Panc1 (cell line): ENCODE data around the gene MAML3. TPM values are rescaled to one million over a fixed set of nuclear protein-coding genes. Genes with fewer than 3 reads are reported as not detected.

Experiments
- ATAC-seq: fragments of 200-7000 bp; cut with Tn5 transposase; 2 replicates; pipeline ENCODE4 v1.9.1; 2020; ENCODE audit warnings: mild to moderate bottlenecking, moderate library complexity
- BruUV-seq: library from RNA; stranded (reverse); fragments of 400-500 nt; replicated peaks from 2 replicates; lab custom pipeline; 2021; lab: Mats Ljungman, UMichigan
- CTCF ChIA-PET: fragments of 300-600 bp; sonication (Branson Sonifier 250); formaldehyde crosslinking; loops from one replicate; lab custom pipeline; 2022; ENCODE audit warnings: antibody characterized with exemption; lab: Charles Lee
- POLR2A ChIA-PET: fragments of 300-600 bp; sonication (Branson Sonifier 250); formaldehyde crosslinking; loops from one replicate; lab custom pipeline; 2022; ENCODE audit warnings: antibody characterized with exemption; lab: Charles Lee
- DNase-seq: peaks from one replicate; pipeline ENCODE4 v3.0.0-alpha.2; 2010; ENCODE audit warnings: low read depth, low spot score
- H3K27ac ChIP-seq: 2 replicates; pipeline ENCODE4 v1.5.1; 2011; ENCODE audit warnings: mild to moderate bottlenecking, low read length, inconsistent platforms
- H3K27me3 ChIP-seq: fragments of 200-500 bp; sonication (Bioruptor generic); 2 replicates; pipeline ENCODE4 v1.6.0; 2014; ENCODE audit warnings: low read length, inconsistent platforms; ENCODE audit not compliant: control insufficient read depth, insufficient read depth
- H3K36me3 ChIP-seq: fragments of 200-500 bp; sonication (Bioruptor generic); 2 replicates; pipeline ENCODE4 v1.5.1; 2014; ENCODE audit warnings: inconsistent platforms, mild to moderate bottlenecking, low read length, moderate library complexity; ENCODE audit not compliant: control insufficient read depth, insufficient read depth
- H3K4me1 ChIP-seq: 2 replicates; pipeline ENCODE4 v1.5.1; 2011; ENCODE audit warnings: inconsistent platforms, mild to moderate bottlenecking, low read length, moderate library complexity; ENCODE audit not compliant: control insufficient read depth, insufficient read depth
- H3K4me3 ChIP-seq, 2 experiments: 2 replicates each; pipeline ENCODE4 v1.5.1; 2011 to 2012; ENCODE audit warnings: low read depth in 2 of 2, low read length in 2 of 2, mild to moderate bottlenecking in 2 of 2, inconsistent platforms in 1 of 2, moderate library complexity in 1 of 2
- H3K9me3 ChIP-seq: fragments of 200-500 bp; sonication (Bioruptor generic); 2 replicates; pipeline ENCODE4 v1.5.1; 2014; ENCODE audit warnings: low read depth, mild to moderate bottlenecking, inconsistent platforms, low read length, moderate library complexity; ENCODE audit not compliant: control insufficient read depth, insufficient read depth
- POLR2AphosphoS5 ChIP-seq: IDR thresholded peaks from 2 replicates; pipeline ENCODE4 v1.6.1; 2012; ENCODE audit warnings: mild to moderate bottlenecking, low read depth, low read length, moderate library complexity
- SIN3A ChIP-seq: IDR thresholded peaks from 2 replicates; pipeline ENCODE4 v1.6.1; 2012; ENCODE audit warnings: low read depth, mild to moderate bottlenecking, low read length, moderate library complexity, borderline replicate concordance; ENCODE audit not compliant: insufficient read depth
- TCF7L2 ChIP-seq: IDR thresholded peaks from 2 replicates; pipeline ENCODE4 v1.6.1; 2011; ENCODE audit warnings: mild to moderate bottlenecking, low read depth, low read length, inconsistent platforms
- in situ Hi-C: cut with HindIII; loops from 2 replicates; pipeline ENCODE4 v1.10.0; 2016; ENCODE audit warnings: low sequenced_read_pairs, low pct_unique_long_range_greater_than_20kb
- intact Hi-C: fragments of 100-400 bp; cut with micrococcal nuclease; formaldehyde crosslinking; loops from one replicate; pipeline ENCODE4 v1.10.0; 2022; ENCODE audit not compliant: unreplicated experiment
- total RNA-seq: library from RNA; stranded (reverse); gene quantifications from one replicate; pipeline ENCODE4 v1.2.1, GENCODE V29; 2021; ENCODE audit not compliant: unreplicated experiment
- TF ChIP-seq, protein P1 (sequence below): fragments of 450-650 bp; IDR thresholded peaks from 2 replicates; pipeline ENCODE4 v1.5.1; 2017; ENCODE audit warnings: mild to moderate bottlenecking
- TF ChIP-seq, protein P2 (sequence below), 2 experiments: IDR thresholded peaks; 2 replicates each; pipeline ENCODE4 v1.6.1; 2011 to 2012; ENCODE audit warnings: low read depth in 2 of 2, control low read depth in 1 of 2, low read length in 1 of 2, mild to moderate bottlenecking in 1 of 2, moderate library complexity in 1 of 2; ENCODE audit not compliant: insufficient read depth in 1 of 2

Gene MAML3
- total RNA-seq, 1 experiment from 2014 or later = 7.7 TPM

DNA sequence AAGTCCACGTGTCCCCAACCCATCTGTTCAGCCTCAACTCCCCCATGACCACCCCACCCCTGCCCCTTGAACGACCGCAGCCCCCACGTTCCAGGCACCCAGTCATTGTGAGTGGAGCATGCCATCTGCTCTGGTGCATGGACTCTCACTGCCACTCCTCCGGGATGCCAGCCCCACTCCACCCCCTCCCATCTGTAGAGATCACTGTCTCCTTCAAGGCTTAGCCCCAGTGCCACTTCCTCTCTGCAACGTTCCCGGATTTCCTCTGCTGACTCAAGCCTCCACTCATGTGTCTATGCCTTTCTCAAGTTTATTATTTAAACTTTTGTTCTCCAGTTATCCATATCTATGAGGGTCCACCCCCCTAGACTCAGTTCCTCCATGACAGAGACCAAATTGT lies 54.0 kb downstream of the MAML3 start:
- Histone ChIP-seq H3K27ac (peak overlapping the region; percentile 96), H3K36me3 (no peaks in the 10 kb centered on the region), H3K9me3 (no peaks in the 10 kb centered on the region), H3K4me1 (peaks cover 35% of the 10 kb centered on the region), H3K27me3 (no peaks in the 10 kb centered on the region), H3K4me3 (no peak overlapping the region)
- BruUV-seq = no TSS peak
- ChIA-PET CTCF (no interaction called here), POLR2A (no interaction called here)
- TF ChIP-seq SIN3A (no peak), POLR2AphosphoS5 (no peak), TCF7L2 (no peak)
- TF ChIP-seq, protein P1, sequence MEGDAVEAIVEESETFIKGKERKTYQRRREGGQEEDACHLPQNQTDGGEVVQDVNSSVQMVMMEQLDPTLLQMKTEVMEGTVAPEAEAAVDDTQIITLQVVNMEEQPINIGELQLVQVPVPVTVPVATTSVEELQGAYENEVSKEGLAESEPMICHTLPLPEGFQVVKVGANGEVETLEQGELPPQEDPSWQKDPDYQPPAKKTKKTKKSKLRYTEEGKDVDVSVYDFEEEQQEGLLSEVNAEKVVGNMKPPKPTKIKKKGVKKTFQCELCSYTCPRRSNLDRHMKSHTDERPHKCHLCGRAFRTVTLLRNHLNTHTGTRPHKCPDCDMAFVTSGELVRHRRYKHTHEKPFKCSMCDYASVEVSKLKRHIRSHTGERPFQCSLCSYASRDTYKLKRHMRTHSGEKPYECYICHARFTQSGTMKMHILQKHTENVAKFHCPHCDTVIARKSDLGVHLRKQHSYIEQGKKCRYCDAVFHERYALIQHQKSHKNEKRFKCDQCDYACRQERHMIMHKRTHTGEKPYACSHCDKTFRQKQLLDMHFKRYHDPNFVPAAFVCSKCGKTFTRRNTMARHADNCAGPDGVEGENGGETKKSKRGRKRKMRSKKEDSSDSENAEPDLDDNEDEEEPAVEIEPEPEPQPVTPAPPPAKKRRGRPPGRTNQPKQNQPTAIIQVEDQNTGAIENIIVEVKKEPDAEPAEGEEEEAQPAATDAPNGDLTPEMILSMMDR = no peak
- TF ChIP-seq, protein P2, sequence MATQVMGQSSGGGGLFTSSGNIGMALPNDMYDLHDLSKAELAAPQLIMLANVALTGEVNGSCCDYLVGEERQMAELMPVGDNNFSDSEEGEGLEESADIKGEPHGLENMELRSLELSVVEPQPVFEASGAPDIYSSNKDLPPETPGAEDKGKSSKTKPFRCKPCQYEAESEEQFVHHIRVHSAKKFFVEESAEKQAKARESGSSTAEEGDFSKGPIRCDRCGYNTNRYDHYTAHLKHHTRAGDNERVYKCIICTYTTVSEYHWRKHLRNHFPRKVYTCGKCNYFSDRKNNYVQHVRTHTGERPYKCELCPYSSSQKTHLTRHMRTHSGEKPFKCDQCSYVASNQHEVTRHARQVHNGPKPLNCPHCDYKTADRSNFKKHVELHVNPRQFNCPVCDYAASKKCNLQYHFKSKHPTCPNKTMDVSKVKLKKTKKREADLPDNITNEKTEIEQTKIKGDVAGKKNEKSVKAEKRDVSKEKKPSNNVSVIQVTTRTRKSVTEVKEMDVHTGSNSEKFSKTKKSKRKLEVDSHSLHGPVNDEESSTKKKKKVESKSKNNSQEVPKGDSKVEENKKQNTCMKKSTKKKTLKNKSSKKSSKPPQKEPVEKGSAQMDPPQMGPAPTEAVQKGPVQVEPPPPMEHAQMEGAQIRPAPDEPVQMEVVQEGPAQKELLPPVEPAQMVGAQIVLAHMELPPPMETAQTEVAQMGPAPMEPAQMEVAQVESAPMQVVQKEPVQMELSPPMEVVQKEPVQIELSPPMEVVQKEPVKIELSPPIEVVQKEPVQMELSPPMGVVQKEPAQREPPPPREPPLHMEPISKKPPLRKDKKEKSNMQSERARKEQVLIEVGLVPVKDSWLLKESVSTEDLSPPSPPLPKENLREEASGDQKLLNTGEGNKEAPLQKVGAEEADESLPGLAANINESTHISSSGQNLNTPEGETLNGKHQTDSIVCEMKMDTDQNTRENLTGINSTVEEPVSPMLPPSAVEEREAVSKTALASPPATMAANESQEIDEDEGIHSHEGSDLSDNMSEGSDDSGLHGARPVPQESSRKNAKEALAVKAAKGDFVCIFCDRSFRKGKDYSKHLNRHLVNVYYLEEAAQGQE (IDR thresholded peaks at IDR 0.05; ENCODE audit: insufficient read depth in 1 of 2, low read depth in 2 of 2, low read length in 1 of 2) = no peak
- intact Hi-C loops = loop anchor here (5.0 to 10.0 kb wide), 2 partner anchors 52 to 155 kb away; partner anchors contain the start of gene MAML3
- DNase-seq = no peak
- ATAC-seq = no peak
- in situ Hi-C loops = no loop called here

DNA sequence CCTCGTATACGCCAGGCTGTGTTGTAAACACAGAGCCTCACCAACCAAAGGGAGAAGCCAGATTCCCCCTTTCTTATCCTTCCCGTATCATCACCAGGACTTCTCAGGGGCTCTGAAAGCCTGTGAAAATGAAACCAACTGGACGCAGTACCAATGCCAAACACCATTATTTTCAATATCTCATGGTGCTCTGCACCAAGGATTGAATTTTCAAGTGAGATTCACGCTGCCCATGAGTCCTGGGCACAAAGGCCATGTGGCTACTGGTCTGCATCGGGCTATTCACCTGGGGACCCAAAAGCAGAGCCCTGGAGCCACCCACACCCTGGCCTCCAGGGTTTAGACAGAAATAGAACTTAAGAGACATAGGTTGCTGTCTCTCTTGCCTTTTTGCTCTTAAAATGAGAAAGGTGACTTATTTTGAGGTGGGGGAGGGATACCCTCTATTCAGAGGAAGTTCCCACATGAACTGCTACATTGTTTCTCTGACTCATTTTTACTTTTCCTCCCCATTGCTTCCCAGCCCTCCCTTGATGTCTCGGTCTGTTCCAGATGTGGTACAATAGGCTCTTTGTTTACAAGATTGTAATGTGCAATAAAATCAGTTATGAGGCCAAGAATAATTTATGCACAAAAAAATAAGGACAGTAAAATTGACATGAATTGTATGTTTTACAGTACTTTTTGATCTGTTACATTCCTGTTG lies 55.4 kb downstream of the MAML3 start:
- no TSS peak for BruUV-seq
- H3K27me3 ChIP-seq = no peaks in the 10 kb centered on the region
- peak overlapping the region; percentile 17 to 47 for H3K4me3 ChIP-seq
- H3K4me1 ChIP-seq = peaks cover 48% of the 10 kb centered on the region
- TF ChIP-seq, protein P1 = no peak
- TF ChIP-seq POLR2AphosphoS5 (no peak), TCF7L2 (peak; percentile 71)
- H3K27ac ChIP-seq = peak overlapping the region; percentile 96
- H3K36me3 ChIP-seq = no peaks in the 10 kb centered on the region
- in situ Hi-C loops = no loop called here
- POLR2A ChIA-PET = interaction anchor here (0.7 to 1.3 kb wide), 3 partner anchors 7 to 37 kb away, joined by 4 to 7 read pairs (median 4); no protein-coding TSS in a partner anchor
- ATAC-seq (peak; percentile 33; the same call in 1 of the 2 replicates), DNase-seq (no peak)
- intact Hi-C loops = loop anchor here (5.0 to 10.0 kb wide), 2 partner anchors 54 to 156 kb away; partner anchors contain the start of gene MAML3
- CTCF ChIA-PET = no interaction called here
- no peaks in the 10 kb centered on the region for H3K9me3 ChIP-seq
